Type B pancreatic cell (in vitro differentiated cells): ENCODE measurements around the gene VAMP1. TPM values are rescaled to one million over a fixed set of nuclear protein-coding genes. Genes with fewer than 3 reads are reported as not detected.
"Not testable (repeated sequence)": the region's sequence is repeated elsewhere in the genome, so short reads cannot be mapped to it uniquely, and the experiment has no call there.

Source experiments
- DNase-seq: peaks from one replicate; pipeline ENCODE4 v3.0.0; 2021; ENCODE audit warnings: mixed read lengths; ENCODE audit not compliant: unreplicated experiment; ENCODE audit errors: extremely low spot score
- H3K27ac Mint-ChIP-seq: 2 replicates; pipeline ENCODE4 v1.8.0; 2021; ENCODE audit warnings: mild to moderate bottlenecking, mixed read lengths
- H3K27me3 Mint-ChIP-seq: 2 replicates; pipeline ENCODE4 v1.8.0; 2021; ENCODE audit warnings: mixed read lengths
- H3K36me3 Mint-ChIP-seq: 2 replicates; pipeline ENCODE4 v1.8.0; 2021; ENCODE audit warnings: mixed read lengths
- H3K4me1 Mint-ChIP-seq: one replicate; pipeline ENCODE4 v1.8.0; 2021; ENCODE audit warnings: mixed read lengths; ENCODE audit not compliant: unreplicated experiment
- H3K4me3 Mint-ChIP-seq: 2 replicates; pipeline ENCODE4 v1.8.0; 2021; ENCODE audit warnings: mild to moderate bottlenecking, mixed read lengths
- H3K9me3 Mint-ChIP-seq: 2 replicates; pipeline ENCODE4 v1.8.0; 2021; ENCODE audit warnings: mixed read lengths
- total RNA-seq: library from RNA; stranded (reverse); gene quantifications from 2 replicates; pipeline ENCODE4 v1.2.1, GENCODE V29; 2021; ENCODE audit warnings: low replicate concordance
- TF ChIP-seq, protein P1 (sequence below): fragments of 200-600 bp; sonication (generic); conservative IDR thresholded peaks from 2 replicates; pipeline ENCODE4 v1.5.0; 2021; ENCODE audit warnings: antibody characterized with exemption, mild to moderate bottlenecking

Gene VAMP1
- total RNA-seq, 1 donor from 2014 or later: 10.1 TPM

GRCh38 chr12:6432991-6433390 lies 37.5 kb downstream of the VAMP1 start:
- Mint-ChIP-seq H3K4me3 (no peak overlapping the region), H3K36me3 (peaks cover 3% of the 10 kb centered on the region), H3K27me3 (peaks cover 8% of the 10 kb centered on the region), H3K27ac (no peak overlapping the region), H3K9me3 (no peaks in the 10 kb centered on the region), H3K4me1 (peaks cover 11% of the 10 kb centered on the region)
- TF ChIP-seq, protein P1, sequence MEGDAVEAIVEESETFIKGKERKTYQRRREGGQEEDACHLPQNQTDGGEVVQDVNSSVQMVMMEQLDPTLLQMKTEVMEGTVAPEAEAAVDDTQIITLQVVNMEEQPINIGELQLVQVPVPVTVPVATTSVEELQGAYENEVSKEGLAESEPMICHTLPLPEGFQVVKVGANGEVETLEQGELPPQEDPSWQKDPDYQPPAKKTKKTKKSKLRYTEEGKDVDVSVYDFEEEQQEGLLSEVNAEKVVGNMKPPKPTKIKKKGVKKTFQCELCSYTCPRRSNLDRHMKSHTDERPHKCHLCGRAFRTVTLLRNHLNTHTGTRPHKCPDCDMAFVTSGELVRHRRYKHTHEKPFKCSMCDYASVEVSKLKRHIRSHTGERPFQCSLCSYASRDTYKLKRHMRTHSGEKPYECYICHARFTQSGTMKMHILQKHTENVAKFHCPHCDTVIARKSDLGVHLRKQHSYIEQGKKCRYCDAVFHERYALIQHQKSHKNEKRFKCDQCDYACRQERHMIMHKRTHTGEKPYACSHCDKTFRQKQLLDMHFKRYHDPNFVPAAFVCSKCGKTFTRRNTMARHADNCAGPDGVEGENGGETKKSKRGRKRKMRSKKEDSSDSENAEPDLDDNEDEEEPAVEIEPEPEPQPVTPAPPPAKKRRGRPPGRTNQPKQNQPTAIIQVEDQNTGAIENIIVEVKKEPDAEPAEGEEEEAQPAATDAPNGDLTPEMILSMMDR: no peak
- no peak for DNase-seq

GRCh38 chr12:6430124-6430989 lies 40.1 kb downstream of the VAMP1 start:
- no peaks in the 10 kb centered on the region for H3K9me3 Mint-ChIP-seq
- peaks cover 8% of the 10 kb centered on the region for H3K27me3 Mint-ChIP-seq
- H3K27ac Mint-ChIP-seq: peak overlapping the region; percentile 73
- peaks cover 11% of the 10 kb centered on the region for H3K4me1 Mint-ChIP-seq
- no peak for DNase-seq
- no peak overlapping the region for H3K4me3 Mint-ChIP-seq
- TF ChIP-seq, protein P1: no peak
- peaks cover 3% of the 10 kb centered on the region for H3K36me3 Mint-ChIP-seq

DNA sequence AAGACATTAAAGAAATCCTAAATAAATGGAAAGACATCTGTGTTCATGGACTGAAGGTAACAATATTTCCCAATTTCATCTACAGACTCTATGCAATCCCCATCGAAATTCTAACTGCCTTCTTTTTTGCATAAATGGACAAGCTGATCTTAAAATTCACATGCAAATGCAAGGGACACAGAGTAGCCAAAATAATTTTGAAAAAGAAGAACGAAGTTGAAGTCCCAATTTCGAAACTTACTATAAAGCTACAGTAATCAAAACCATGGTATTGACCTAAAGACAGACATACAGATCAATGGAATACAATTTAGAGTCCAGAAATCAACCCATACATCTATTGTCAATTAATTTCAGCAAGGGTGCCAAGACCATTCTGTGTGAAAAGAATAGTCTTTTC lies 42.2 kb downstream of the VAMP1 start:
- Mint-ChIP-seq H3K27ac (no peak overlapping the region), H3K4me1 (peaks cover 11% of the 10 kb centered on the region), H3K9me3 (no peaks in the 10 kb centered on the region), H3K27me3 (peaks cover 10% of the 10 kb centered on the region), H3K4me3 (no peak overlapping the region), H3K36me3 (peaks cover 3% of the 10 kb centered on the region)
- DNase-seq: no peak
- TF ChIP-seq, protein P1: no peak

DNA sequence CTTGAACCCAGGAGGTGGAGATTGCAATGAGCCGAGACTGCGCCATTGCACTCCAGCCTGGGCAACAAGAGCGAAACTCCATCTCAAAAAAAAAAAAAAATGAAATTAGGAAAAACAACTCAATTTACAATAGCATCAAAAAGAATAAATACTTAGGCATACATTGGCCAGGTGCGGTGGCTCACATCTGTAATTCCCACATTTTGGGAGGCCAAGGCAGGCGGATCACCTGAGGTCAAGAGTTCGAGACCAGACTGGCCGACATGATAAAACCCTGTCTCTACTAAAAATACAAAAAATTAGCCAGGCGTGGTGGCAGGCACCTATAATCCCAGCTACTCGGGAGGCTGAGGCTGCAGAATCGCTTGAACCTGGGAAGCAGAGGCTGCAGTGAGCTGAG lies 42.7 kb downstream of the VAMP1 start:
- H3K4me1 Mint-ChIP-seq: peaks cover 11% of the 10 kb centered on the region
- not testable (repeated sequence) for H3K36me3 Mint-ChIP-seq, H3K4me3 Mint-ChIP-seq, H3K9me3 Mint-ChIP-seq, H3K27ac Mint-ChIP-seq
- peaks cover 11% of the 10 kb centered on the region for H3K27me3 Mint-ChIP-seq
- DNase-seq: peak; percentile 42

DNA sequence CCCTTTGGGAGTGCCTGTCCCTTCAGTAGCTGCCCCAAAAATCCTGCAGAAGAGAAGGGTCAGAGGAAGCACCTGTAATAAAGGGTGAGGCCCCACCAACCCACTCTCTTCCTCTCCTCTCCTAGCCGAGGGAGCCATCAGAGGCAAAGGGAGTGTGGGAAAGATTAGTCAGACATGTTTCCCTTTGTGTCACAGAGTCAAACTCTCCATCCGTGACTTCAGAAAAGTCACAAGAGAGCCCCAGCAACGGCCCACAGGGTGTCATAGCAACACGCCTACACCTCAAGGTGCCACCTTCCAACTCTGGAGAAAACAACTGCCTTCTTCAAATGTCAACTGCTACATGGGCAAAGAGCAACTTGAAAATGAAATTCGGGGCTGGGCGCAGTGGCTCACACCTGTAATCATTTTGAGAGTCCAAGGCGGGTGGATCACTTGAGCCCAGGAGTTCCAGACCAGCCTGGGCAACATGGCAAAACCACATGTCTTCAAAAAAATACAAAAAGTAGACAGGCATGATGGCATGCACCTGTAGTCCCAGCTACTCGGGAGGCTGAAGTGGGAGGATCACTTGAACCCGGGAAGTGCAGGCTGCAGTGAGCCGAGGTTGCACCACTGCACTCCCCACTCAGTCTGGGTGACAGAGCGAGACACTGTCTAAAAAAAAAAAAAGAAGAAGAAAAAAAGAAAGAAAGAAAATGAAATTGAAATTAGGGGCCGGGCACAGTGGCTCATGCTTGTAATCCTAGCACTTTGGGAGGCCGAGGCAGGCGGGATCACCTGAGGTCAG lies 43.4 kb downstream of the VAMP1 start:
- peaks cover 11% of the 10 kb centered on the region for H3K4me1 Mint-ChIP-seq
- TF ChIP-seq, protein P1: no peak
- peaks cover 3% of the 10 kb centered on the region for H3K36me3 Mint-ChIP-seq
- H3K9me3 Mint-ChIP-seq: no peaks in the 10 kb centered on the region
- DNase-seq: peak; percentile 43
- H3K27ac Mint-ChIP-seq: no peak overlapping the region
- peaks cover 11% of the 10 kb centered on the region for H3K27me3 Mint-ChIP-seq
- no peak overlapping the region for H3K4me3 Mint-ChIP-seq
